ENCODE measurements around the gene CDCA4. TPM values are rescaled to one million over a fixed set of nuclear protein-coding genes. Genes with fewer than 3 reads are reported as not detected.

CDCA4 gene
- total RNA-seq, 1 experiment from 2014 or later = 57.7 TPM

- Histone ChIP-seq H3K4ac (ENCODE audit: low read depth, low read length) (no peak overlapping the region), H3K27me3 (ENCODE audit: insufficient read depth, low read length) (no peaks in the 10 kb centered on the region; the same call in 1 of the 2 replicates), H4K20me1 (ENCODE audit: control insufficient read depth, insufficient read depth, insufficient read length) (no peaks in the 10 kb centered on the region), H4K91ac (ENCODE audit: insufficient read length, low read depth, low read length) (no peak overlapping the region), H3K27ac (ENCODE audit: insufficient read length, low read depth, low read length) (no peak overlapping the region), H3K79me1 (ENCODE audit: insufficient read depth, low read depth, low read length, poor library complexity, severe bottlenecking) (no peaks in the 10 kb centered on the region), H3K23me2 (ENCODE audit: insufficient read length, low read depth, low read length, poor library complexity, severe bottlenecking) (peaks cover 6% of the 10 kb centered on the region), H2BK5ac (ENCODE audit: insufficient read length, low read length) (no peak overlapping the region), H3K4me1 (ENCODE audit: insufficient read depth, low read length) (peaks cover 3% of the 10 kb centered on the region; the same call in 1 of the 2 replicates), H3K18ac (ENCODE audit: insufficient read length, low read depth, low read length) (no peak overlapping the region), H3K14ac (ENCODE audit: insufficient read depth, low read length) (no peak overlapping the region), H3K9me3 (ENCODE audit: control insufficient read depth, low read depth, low read length) (no peaks in the 10 kb centered on the region), H3K9ac (ENCODE audit: extremely low read depth, insufficient read length, low read length) (no peak overlapping the region), H3K4me2 (ENCODE audit: insufficient read depth, insufficient read length, low read length) (no peak overlapping the region), H2BK15ac (ENCODE audit: low read depth, low read length) (no peak overlapping the region), H2BK20ac (ENCODE audit: low read depth, low read length, poor library complexity, severe bottlenecking) (no peak overlapping the region), H3K79me2 (ENCODE audit: insufficient read depth, low read length) (no peaks in the 10 kb centered on the region), H4K5ac (ENCODE audit: insufficient read length, low read depth, low read length) (no peak overlapping the region), H3K56ac (ENCODE audit: insufficient read length, low read depth, low read length) (no peak overlapping the region), H2BK12ac (ENCODE audit: insufficient read length, low read depth, low read length) (no peak overlapping the region), H2BK120ac (ENCODE audit: low read depth, low read length, poor library complexity, severe bottlenecking) (no peak overlapping the region), H2AK5ac (ENCODE audit: insufficient read length, low read length) (no peak overlapping the region), H4K8ac (replicated peaks; ENCODE audit: insufficient read length, low read depth, low read length) (no peak overlapping the region), H2AFZ (ENCODE audit: low read length) (no peak overlapping the region), H3K23ac (ENCODE audit: insufficient read length, low read depth, low read length) (no peak overlapping the region), H3T11ph (ENCODE audit: low read length) (no peak overlapping the region)
- Mint-ChIP-seq H3K9me3 (no peaks in the 10 kb centered on the region), H3K4me1 (peaks cover 11 to 24% of the 10 kb centered on the region in 2 experiments), H3K36me3 (ENCODE audit: insufficient read depth in 1 of 3, low read depth in 3 of 3) (no peaks in the 10 kb centered on the region), H3K4me3 (no peak overlapping the region), H3K27me3 (ENCODE audit: low read depth) (peaks cover 25% of the 10 kb centered on the region), H3K27ac (no peak overlapping the region)
- TF ChIP-seq CTCF (conservative IDR thresholded peaks at IDR 0.05) = no peak
- no CpG with 5 or more reads among the region's 10 CpGs for WGBS (ENCODE audit: extremely low coverage, insufficient read length, low lambda C conversion rate)
- no peak for DNase-seq
These were observed 51.1 kb downstream of the CDCA4 start for GRCh38 chr14:104969741-104970230.
